Vagina (tissue), 2 donors: ENCODE results near the gene SH3GLB2. TPM values are rescaled to one million over a fixed set of nuclear protein-coding genes. Genes with fewer than 3 reads are reported as not detected.

Experiments
- DNase-seq, 2 donors: peaks; one replicate each; pipeline ENCODE4 v3.0.0-alpha.2; 2017; ENCODE audit errors: extremely low spot score in 2 of 2
- H3K27ac ChIP-seq: fragments of 200-600 bp; sonication (generic); one replicate; pipeline ENCODE4 v1.5.1; 2019
- H3K27me3 ChIP-seq: fragments of 200-600 bp; sonication (generic); one replicate; pipeline ENCODE4 v1.5.1; 2019
- H3K36me3 ChIP-seq, 2 donors: fragments of 200-600 bp; sonication (generic); one replicate each; pipeline ENCODE4 v1.5.1; 2017 to 2019
- H3K4me1 ChIP-seq: fragments of 200-600 bp; sonication (generic); one replicate; pipeline ENCODE4 v1.5.1; 2019
- H3K4me3 ChIP-seq, 2 donors: fragments of 200-600 bp; sonication (generic); 1 replicate in 1 of 2; 2 replicates in 1 of 2; pipeline ENCODE4 v1.5.1; 2016 to 2019
- H3K9me3 ChIP-seq: fragments of 200-600 bp; sonication (generic); one replicate; pipeline ENCODE4 v1.5.1; 2019
- CTCF ChIP-seq, 3 experiments: fragments of 450-650 bp in 2 of 3; fragments of 200-600 bp in 1 of 3; sonication (generic) in 1 of 3; IDR thresholded peaks; one replicate each; pipeline ENCODE4 v1.5.1; 2017 to 2019; ENCODE audit warnings: antibody characterized with exemption in 3 of 3, mild to moderate bottlenecking in 2 of 3, moderate library complexity in 2 of 3
- POLR2A ChIP-seq, 2 donors: fragments of 450-650 bp; IDR thresholded peaks; one replicate each; pipeline ENCODE4 v1.6.1; 2017; ENCODE audit warnings: antibody characterized with exemption in 2 of 2, mild to moderate bottlenecking in 2 of 2, moderate library complexity in 2 of 2
- POLR2AphosphoS5 ChIP-seq, 2 donors: sonication (generic); formaldehyde crosslinking; IDR thresholded peaks; one replicate each; pipeline ENCODE4 v1.9.0; 2017; ENCODE audit warnings: antibody characterized with exemption in 2 of 2, mild to moderate bottlenecking in 2 of 2, low read depth in 1 of 2; ENCODE audit not compliant: insufficient read depth in 1 of 2
- intact Hi-C: fragments of 100-400 bp; cut with DNase I; formaldehyde crosslinking; loops from one replicate; pipeline ENCODE4 v1.15.1; 2023
- total RNA-seq: library from RNA; depleted of rRNA; stranded (reverse); fragments of >200 nt; gene quantifications from one replicate; pipeline ENCODE4 v1.2.3, GENCODE V29; 2016

The SH3GLB2 gene
- total RNA-seq, 1 donor from 2014 or later, result 86.2 TPM

- intact Hi-C loops, result no loop called here
- Histone ChIP-seq H3K27me3 (no peaks in the 10 kb centered on the region), H3K9me3 (no peaks in the 10 kb centered on the region), H3K27ac (no peak overlapping the region), H3K36me3 (no peaks in the 10 kb centered on the region), H3K4me3 (no peak overlapping the region), H3K4me1 (peaks cover 14% of the 10 kb centered on the region)
- TF ChIP-seq CTCF (IDR thresholded peaks at IDR 0.05) (no peak), POLR2AphosphoS5 (IDR thresholded peaks at IDR 0.05; ENCODE audit: insufficient read depth in 1 of 2, low read depth in 1 of 2) (no peak), POLR2A (IDR thresholded peaks at IDR 0.05) (no peak)
- no peak for DNase-seq
Observed at GRCh38 chr9:129032541-129033159, 4.5 kb upstream of the SH3GLB2 start.

- Histone ChIP-seq H3K4me3 (no peak overlapping the region), H3K27me3 (no peaks in the 10 kb centered on the region), H3K27ac (no peak overlapping the region), H3K36me3 (no peaks in the 10 kb centered on the region), H3K4me1 (peaks cover 17% of the 10 kb centered on the region), H3K9me3 (no peaks in the 10 kb centered on the region)
- TF ChIP-seq POLR2AphosphoS5 (IDR thresholded peaks at IDR 0.05; ENCODE audit: insufficient read depth in 1 of 2, low read depth in 1 of 2), result no peak
- TF ChIP-seq CTCF (IDR thresholded peaks at IDR 0.05), result no peak
- TF ChIP-seq POLR2A (IDR thresholded peaks at IDR 0.05), result no peak
- DNase-seq, result no peak
- intact Hi-C loops, result no loop called here
Observed at GRCh38 chr9:129031514-129031913, 3.4 kb upstream of the SH3GLB2 start.

- TF ChIP-seq POLR2AphosphoS5 (IDR thresholded peaks at IDR 0.05; ENCODE audit: insufficient read depth in 1 of 2, low read depth in 1 of 2) (no peak), POLR2A (IDR thresholded peaks at IDR 0.05) (no peak), CTCF (IDR thresholded peaks at IDR 0.05) (no peak)
- intact Hi-C loops, result no loop called here
- no peaks in the 10 kb centered on the region for H3K9me3 ChIP-seq
- peaks cover 24% of the 10 kb centered on the region for H3K4me1 ChIP-seq
- H3K27me3 ChIP-seq, result no peaks in the 10 kb centered on the region
- DNase-seq, result no peak
- H3K36me3 ChIP-seq, result no peaks in the 10 kb centered on the region
- H3K27ac ChIP-seq, result no peak overlapping the region
- no peak overlapping the region for H3K4me3 ChIP-seq
Observed at GRCh38 chr9:129030191-129030590, 2.1 kb upstream of the SH3GLB2 start.

- Histone ChIP-seq H3K27me3 (no peaks in the 10 kb centered on the region), H3K4me3 (peak overlapping the region; percentile 91 to 96), H3K36me3 (no peaks in the 10 kb centered on the region), H3K4me1 (peaks cover 39% of the 10 kb centered on the region), H3K27ac (peak overlapping the region; percentile 95), H3K9me3 (no peaks in the 10 kb centered on the region)
- TF ChIP-seq POLR2A (IDR thresholded peaks at IDR 0.05), result no peak
- TF ChIP-seq POLR2AphosphoS5 (IDR thresholded peaks at IDR 0.05; ENCODE audit: insufficient read depth in 1 of 2, low read depth in 1 of 2), result no peak
- no peak for TF ChIP-seq CTCF (IDR thresholded peaks at IDR 0.05)
- intact Hi-C loops, result no loop called here
- DNase-seq, result peak in 1 of 2 donors; percentile 87
Observed at GRCh38 chr9:129027685-129028191, 393 bp downstream of the SH3GLB2 start.

- peak overlapping the region; percentile 91 to 96 for H3K4me3 ChIP-seq
- H3K9me3 ChIP-seq, result no peaks in the 10 kb centered on the region
- H3K27me3 ChIP-seq, result no peaks in the 10 kb centered on the region
- no peaks in the 10 kb centered on the region for H3K36me3 ChIP-seq
- H3K4me1 ChIP-seq, result peaks cover 44% of the 10 kb centered on the region
- DNase-seq, result no peak
- peak overlapping the region; percentile 95 for H3K27ac ChIP-seq
- TF ChIP-seq POLR2AphosphoS5 (IDR thresholded peaks at IDR 0.05; ENCODE audit: insufficient read depth in 1 of 2, low read depth in 1 of 2) (no peak), CTCF (IDR thresholded peaks at IDR 0.05) (no peak), POLR2A (IDR thresholded peaks at IDR 0.05) (no peak)
- intact Hi-C loops, result no loop called here
Observed at GRCh38 chr9:129027224-129027684, 877 bp downstream of the SH3GLB2 start.
